GM21515 (cell line): ENCODE data around the gene HOXA5.

Experiments used
- ATAC-seq: cut with Tn5 transposase; IDR thresholded peaks from one replicate; pipeline ENCODE4 v1.9.1; 2021; ENCODE audit not compliant: unreplicated experiment

HOXA5 gene

DNA sequence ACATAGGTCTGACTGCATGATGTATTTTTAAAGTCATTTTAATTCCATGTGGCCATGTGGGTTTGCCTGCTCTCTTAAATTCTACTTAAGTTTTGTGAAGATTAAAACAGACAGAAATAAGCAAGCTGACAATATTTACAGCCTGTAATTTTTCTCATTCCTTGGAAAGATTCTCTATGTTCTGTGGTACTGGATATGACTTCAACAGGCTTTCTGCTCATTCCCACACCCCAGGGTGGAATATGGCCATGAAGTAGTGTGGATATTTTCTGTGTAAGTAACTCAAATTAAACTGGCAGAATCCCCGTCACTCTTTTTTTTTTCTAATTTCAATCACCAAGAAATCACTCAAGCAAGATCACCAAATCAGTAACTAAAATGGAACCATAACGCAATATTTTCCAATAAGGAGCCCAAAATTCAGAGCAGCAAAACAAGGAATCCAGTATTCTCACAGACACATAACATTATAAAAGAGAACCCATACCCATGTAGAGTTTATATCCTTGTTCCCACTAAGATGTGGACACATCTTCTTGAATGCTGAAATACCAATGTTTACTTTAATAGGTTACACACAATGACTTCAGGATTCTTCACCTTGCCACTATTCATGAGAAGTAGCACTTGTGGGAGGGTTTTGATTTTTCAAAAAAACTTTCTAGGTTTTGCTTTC is 5.7 kb downstream of the HOXA5 start:
- no peak for ATAC-seq

GRCh38 chr7:27134392-27134791 is 9.1 kb downstream of the HOXA5 start:
- no peak for ATAC-seq

GRCh38 chr7:27133409-27134231 is 9.9 kb downstream of the HOXA5 start:
- no peak for ATAC-seq

GRCh38 chr7:27132978-27133377 is 10.5 kb downstream of the HOXA5 start:
- no peak for ATAC-seq

GRCh38 chr7:27132214-27132613 is 11.3 kb downstream of the HOXA5 start:
- ATAC-seq, result no peak

DNA sequence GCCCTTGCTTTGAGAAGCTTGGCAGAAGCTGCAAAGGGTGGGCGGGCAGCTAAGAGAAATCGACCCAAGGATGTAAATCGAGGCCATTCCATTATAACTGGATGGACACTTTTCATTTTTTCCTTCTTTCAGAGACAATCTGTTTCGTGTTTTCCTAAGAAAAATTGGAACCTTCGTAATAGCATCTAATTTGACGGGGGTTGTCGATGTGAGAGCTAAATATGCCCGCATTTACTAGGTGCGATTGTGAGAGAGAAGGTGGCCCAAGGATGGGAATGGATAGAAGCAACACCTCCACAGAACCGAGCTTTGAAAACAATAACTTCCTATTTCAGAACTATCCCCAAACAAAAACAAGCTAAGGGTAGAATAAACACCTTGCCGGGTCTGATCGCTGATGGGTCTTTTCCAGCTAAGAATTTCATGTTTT is 12.1 kb downstream of the HOXA5 start:
- ATAC-seq, result no peak

DNA sequence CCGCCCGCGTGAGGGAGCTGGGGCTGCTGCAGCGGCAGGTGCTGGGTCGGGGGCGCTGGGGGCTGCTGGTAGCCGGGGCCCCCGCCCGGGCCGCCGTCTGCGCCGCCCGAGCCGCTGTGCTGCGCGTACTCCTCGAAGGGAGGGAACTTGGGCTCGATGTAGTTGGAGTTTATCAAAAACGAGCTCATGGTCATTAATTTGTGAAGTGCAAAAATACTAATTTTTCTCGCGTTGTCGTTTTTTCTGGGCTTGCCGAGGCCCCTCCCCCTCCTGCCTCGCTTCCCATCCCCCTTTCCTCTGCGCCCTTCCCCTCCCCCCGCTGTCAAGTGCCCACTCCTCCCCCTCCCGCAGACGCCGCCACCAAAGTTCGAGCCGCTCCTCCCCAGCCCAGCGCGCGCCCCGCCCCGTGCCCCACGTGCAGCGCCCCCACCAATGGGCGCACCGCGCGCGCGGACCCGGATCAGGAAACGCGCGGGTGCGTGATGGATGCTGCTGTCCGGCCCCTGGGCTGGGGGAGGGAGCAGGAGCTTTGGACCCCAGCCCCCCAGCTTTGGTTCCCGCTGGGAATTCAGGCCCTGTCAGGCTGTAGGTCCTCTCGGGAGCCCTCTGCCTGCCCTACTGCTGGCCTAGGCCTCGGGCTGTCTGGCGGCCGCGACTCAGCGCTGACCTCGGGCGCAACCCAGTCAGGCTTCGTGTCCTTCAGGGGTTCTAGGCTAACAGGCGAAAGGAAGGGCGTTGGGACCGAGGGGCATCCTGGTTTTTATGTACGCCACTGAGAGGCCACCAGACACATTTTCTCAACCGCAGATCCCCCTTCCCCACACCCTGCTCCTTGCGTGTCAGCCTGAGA is 12.7 kb downstream of the HOXA5 start, which contains the start of gene HOXA4:
Gene HOXA4 (minus strand): TSS at position 218 of the 850 bp plus-strand sequence. CDS start 24 bp downstream, at position 194.
- ATAC-seq, result peak; percentile 61

DNA sequence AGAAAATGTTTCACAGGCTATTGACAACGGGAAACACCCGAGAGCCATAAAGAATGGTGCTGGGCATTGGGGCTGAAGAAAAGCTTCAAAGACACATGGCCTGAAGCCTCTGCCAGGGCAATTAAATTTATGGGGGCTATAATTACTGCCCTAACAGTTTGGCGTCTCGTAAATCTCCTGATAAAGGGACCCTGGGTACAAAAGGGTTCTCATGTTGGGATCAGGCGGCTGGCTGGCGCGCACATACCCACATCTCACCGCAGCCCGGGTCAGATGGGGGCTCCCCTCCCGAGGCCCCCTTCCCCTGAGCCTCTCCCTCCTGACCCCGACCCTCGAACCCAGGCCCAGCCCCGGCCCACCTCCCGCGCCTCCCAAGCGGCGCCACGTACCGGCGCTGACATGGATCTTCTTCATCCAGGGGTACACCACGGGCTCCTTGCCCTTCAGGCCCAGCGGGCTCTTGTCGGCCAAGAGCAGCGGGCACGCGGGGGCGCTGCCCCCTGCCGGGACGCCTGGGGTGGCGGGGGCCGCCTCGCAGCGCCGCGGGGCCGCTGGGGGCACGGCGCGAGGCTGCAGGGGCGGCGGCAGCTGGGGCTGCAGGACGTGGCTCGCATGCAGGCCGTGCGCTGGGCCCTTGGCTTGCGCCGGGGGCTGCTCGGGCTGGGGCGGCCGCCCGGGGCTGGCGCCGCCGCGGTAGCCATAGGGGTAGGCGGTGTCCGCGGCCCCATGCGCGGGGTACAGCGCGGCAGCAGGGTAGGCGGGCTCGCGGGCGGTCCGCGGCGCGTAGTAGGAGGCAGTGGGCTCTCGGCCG is 13.5 kb downstream of the HOXA5 start:
- ATAC-seq, result no peak

- ATAC-seq, result no peak
Observed at GRCh38 chr7:27128776-27129728, 14.4 kb downstream of the HOXA5 start.

- no peak for ATAC-seq
Observed at GRCh38 chr7:27128034-27128433, 15.4 kb downstream of the HOXA5 start.

DNA sequence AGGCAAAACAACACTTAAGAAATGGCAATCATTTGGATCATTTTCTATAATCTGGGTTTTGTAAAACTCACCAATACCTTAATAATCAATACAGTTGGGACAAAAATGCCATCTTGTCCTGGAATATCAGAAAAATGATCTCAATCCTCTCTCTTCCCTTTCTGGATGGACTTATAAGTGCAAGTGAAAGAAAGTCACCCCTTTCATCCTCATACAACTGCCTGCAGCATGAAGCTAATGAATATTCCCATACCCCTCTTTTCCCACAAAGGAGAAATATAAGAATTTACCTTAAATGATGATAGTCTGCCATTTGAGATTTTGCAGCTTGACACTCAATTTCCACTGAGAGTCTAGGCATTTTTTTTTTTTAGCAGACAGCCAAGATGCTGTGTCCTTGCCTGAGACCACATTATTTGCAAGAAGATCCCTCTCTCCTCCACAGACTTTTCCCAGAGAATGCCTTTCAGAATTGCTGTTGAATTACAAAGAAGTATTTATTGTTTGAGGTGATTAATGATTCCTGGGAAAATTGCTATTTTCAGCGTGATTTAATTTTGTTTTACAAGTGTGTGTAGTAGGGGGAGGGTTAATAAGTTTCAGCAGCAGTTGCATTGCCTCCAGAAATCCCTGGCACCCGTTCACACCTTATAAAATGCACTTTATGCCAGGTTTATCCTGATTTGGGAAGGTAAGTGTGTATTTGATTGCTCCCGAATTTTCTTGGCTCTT is 16.7 kb downstream of the HOXA5 start:
- no peak for ATAC-seq

- ATAC-seq, result no peak
Observed at GRCh38 chr7:27125986-27126394, 17.5 kb downstream of the HOXA5 start.

DNA sequence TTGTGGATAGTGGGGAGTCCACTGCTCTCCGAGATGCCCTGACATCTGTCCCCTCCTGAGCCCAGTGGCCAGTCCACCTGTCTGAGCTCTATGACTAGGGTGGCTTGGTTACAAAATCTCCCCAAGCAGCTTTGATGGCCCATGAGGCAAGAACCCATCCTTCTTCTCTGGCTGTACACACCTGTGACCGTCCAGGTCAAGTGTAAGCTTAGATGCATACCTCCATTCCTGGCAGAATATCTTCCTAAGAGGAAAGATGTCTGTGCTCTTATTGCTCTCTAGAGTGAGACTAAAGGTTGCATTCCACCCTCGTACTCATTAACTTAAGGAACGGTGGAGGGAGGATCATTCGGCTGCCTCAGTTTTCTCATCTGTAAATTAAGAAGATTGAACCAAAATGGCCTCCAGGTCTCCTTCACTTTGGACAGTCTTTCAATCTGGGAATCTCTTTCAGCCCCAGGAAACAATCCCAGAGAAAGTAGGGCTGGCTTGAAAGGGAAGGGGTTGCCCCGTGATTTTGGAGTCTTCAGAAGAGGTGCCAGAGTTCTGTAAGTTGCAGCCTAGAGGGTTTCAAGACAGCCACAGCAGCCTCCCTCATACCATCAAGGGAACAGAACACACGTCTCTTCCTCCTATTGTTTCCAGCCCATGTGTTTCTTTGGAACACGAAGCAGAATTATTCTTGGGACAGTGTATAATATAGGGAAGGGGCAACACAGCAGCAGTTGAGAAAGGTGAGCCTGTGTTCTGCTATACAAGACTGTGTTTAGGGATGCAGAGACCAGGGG is 18.4 kb downstream of the HOXA5 start:
- ATAC-seq, result no peak

DNA sequence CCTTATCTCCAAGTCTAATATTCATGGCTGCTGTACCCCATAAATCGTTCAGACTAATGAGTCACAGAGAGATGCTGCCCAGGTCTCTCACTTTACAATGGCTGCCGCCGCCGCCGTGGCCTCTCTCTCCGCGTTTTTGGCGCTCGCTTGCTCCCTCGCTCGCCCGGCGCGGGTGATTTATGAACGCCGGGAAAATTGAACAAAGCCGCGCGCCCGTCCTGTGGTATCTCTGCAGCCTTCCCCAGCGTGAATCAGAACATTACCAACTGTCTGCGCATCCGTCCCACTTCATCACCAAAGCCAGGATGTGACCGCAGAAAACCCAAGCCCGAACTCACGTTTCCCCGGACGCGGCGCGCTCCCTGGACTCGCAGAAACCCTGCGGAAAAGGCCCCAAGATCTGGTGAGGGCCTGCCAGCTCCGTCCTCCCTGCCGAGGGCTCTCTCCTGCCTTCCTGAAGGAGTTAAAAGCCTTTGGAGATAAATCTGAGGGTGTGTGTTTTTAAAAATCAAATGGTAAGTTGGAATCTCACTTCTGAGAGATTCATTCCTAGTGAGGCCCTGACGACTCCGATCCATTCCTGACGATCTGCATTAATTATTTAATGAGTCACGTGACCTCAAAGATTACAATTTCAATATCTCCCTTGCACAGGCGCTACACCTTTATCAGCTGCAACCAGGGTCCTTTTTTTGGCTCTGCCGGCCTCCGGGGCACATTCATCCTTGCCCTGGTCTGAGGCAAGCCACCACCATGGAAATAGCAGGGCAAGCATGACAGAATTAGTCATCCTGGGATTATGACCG is 19.2 kb downstream of the HOXA5 start:
- no peak for ATAC-seq

GRCh38 chr7:27123477-27124053 is 19.9 kb downstream of the HOXA5 start:
- no peak for ATAC-seq

DNA sequence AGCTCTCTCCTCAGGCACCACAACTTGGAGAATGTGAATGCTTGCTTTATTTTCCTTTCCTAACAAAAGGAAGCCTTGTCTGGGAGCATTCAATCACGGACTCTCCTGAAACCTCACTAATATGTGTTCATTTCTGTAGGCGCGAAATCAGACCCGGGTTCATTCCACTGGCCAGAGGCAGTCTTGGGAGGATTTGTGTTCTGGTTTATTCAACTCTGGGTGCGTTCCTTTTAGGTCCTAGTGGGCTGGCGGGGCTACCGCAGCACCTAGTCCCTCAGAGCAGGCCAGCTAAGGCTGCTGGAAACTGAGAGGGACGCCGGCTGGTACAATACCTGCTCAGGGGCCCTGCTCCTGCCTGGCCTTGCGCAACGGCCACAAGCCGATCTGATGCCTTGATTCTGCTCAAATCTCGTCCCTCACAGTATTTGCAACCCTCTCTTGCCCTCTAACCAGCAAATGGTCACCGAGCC is 20.4 kb downstream of the HOXA5 start:
- ATAC-seq, result no peak
